Activated CD4-positive, alpha-beta T cell treated with anti-CD3 and anti-CD28 coated beads, Interleukin-2, amount 50 U/mL, for 48 hours (primary cell): ENCODE results near the gene RBMY1F.
"Not testable (repeated sequence)": the region's sequence is repeated elsewhere in the genome, so short reads cannot be mapped to it uniquely, and the experiment has no call there.

ENCODE experiments used
- DNase-seq, 2 experiments: peaks; one replicate each; pipeline ENCODE4 v3.0.0-alpha.2; 2020

RBMY1F gene

GRCh38 chrY:22182823-22183222 is at the start of gene RBMY1F:
Gene RBMY1F (minus strand): TSS chrY:22182923. CDS start chrY:22180969, 1,954 bp downstream.
- not testable (repeated sequence) for DNase-seq

GRCh38 chrY:22151144-22151543 is 31.6 kb downstream of the RBMY1F start:
- not testable (repeated sequence) for DNase-seq

- DNase-seq, result not testable (repeated sequence)
Observed at GRCh38 chrY:22141011-22141695, 41.6 kb downstream of the RBMY1F start.

DNA sequence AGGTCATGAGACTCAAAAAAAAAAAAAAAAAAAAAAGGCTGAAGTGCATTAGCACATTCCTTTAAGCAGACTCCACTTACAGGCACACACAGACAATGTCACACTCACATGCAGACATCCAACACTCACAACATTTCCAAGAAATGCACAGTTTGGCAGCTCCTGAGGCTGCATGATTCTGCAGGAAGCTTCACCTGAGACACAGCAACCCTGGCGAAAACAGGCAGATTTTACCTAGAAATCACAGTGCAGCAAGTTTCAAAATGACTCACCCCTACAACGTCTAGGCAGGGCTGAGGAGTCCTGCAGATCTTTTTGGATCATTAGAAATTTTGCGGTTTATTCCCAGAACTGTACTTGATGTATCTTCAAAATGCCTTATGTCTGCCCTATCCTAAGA is 48.0 kb downstream of the RBMY1F start:
- not testable (repeated sequence) for DNase-seq

GRCh38 chrY:22130494-22130893 is 52.2 kb downstream of the RBMY1F start:
- not testable (repeated sequence) for DNase-seq
